Activated CD4-positive, CD25-positive, alpha-beta regulatory T cell treated with anti-CD3 and anti-CD28 coated beads, Interleukin-2, amount 50 U/mL, for 16 hours (primary cell): Measurements from ENCODE around the gene NCAPD2.

Experiments
- DNase-seq: peaks from one replicate; pipeline ENCODE4 v3.0.0-alpha.2; 2020; ENCODE audit warnings: low read depth, low spot score

NCAPD2 gene

DNA sequence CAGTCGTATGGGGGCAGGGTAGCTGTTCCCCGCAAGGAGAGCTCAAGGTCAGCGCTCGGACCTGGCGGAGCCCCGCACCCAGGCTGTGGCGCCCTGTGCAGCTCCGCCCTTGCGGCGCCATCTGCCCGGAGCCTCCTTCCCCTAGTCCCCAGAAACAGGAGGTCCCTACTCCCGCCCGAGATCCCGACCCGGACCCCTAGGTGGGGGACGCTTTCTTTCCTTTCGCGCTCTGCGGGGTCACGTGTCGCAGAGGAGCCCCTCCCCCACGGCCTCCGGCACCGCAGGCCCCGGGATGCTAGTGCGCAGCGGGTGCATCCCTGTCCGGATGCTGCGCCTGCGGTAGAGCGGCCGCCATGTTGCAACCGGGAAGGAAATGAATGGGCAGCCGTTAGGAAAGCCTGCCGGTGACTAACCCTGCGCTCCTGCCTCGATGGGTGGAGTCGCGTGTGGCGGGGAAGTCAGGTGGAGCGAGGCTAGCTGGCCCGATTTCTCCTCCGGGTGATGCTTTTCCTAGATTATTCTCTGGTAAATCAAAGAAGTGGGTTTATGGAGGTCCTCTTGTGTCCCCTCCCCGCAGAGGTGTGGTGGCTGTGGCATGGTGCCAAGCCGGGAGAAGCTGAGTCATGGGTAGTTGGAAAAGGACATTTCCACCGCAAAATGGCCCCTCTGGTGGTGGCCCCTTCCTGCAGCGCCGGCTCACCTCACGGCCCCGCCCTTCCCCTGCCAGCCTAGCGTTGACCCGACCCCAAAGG, 41.2 kb downstream of the NCAPD2 start:
- peak; percentile 48 for DNase-seq

DNA sequence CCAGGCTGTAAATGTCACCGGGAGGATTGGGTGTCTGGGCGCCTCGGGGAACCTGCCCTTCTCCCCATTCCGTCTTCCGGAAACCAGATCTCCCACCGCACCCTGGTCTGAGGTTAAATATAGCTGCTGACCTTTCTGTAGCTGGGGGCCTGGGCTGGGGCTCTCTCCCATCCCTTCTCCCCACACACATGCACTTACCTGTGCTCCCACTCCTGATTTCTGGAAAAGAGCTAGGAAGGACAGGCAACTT, 41.7 kb downstream of the NCAPD2 start:
- no peak for DNase-seq

- DNase-seq: no peak
Measured at GRCh38 chr12:6535960-6536847, 42.3 kb downstream of the NCAPD2 start.

DNA sequence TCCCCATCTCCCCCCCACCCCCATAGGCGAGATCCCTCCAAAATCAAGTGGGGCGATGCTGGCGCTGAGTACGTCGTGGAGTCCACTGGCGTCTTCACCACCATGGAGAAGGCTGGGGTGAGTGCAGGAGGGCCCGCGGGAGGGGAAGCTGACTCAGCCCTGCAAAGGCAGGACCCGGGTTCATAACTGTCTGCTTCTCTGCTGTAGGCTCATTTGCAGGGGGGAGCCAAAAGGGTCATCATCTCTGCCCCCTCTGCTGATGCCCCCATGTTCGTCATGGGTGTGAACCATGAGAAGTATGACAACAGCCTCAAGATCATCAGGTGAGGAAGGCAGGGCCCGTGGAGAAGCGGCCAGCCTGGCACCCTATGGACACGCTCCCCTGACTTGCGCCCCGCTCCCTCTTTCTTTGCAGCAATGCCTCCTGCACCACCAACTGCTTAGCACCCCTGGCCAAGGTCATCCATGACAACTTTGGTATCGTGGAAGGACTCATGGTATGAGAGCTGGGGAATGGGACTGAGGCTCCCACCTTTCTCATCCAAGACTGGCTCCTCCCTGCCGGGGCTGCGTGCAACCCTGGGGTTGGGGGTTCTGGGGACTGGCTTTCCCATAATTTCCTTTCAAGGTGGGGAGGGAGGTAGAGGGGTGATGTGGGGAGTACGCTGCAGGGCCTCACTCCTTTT, 43.1 kb downstream of the NCAPD2 start:
- no peak for DNase-seq

DNA sequence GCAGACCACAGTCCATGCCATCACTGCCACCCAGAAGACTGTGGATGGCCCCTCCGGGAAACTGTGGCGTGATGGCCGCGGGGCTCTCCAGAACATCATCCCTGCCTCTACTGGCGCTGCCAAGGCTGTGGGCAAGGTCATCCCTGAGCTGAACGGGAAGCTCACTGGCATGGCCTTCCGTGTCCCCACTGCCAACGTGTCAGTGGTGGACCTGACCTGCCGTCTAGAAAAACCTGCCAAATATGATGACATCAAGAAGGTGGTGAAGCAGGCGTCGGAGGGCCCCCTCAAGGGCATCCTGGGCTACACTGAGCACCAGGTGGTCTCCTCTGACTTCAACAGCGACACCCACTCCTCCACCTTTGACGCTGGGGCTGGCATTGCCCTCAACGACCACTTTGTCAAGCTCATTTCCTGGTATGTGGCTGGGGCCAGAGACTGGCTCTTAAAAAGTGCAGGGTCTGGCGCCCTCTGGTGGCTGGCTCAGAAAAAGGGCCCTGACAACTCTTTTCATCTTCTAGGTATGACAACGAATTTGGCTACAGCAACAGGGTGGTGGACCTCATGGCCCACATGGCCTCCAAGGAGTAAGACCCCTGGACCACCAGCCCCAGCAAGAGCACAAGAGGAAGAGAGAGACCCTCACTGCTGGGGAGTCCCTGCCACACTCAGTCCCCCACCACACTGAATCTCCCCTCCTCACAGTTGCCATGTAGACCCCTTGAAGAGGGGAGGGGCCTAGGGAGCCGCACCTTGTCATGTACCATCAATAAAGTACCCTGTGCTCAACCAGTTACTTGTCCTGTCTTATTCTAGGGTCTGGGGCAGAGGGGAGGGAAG, 43.9 kb downstream of the NCAPD2 start:
- peak; percentile 71 for DNase-seq

DNA sequence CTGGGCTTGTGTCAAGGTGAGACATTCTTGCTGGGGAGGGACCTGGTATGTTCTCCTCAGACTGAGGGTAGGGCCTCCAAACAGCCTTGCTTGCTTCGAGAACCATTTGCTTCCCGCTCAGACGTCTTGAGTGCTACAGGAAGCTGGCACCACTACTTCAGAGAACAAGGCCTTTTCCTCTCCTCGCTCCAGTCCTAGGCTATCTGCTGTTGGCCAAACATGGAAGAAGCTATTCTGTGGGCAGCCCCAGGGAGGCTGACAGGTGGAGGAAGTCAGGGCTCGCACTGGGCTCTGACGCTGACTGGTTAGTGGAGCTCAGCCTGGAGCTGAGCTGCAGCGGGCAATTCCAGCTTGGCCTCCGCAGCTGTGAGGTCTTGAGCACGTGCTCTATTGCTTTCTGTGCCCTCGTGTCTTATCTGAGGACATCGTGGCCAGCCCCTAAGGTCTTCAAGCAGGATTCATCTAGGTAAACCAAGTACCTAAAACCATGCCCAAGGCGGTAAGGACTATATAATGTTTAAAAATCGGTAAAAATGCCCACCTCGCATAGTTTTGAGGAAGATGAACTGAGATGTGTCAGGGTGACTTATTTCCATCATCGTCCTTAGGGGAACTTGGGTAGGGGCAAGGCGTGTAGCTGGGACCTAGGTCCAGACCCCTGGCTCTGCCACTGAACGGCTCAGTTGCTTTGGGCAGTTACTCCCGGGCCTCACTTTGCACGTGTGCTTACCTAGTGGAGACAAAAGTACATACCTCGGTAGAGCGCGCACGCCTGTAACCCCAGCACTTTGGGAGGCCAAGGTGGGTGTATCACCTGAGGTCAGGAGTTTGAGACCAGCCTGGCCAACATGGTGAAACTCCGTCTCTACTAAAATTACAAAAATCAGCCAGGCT, 44.8 kb downstream of the NCAPD2 start:
- no peak for DNase-seq

DNA sequence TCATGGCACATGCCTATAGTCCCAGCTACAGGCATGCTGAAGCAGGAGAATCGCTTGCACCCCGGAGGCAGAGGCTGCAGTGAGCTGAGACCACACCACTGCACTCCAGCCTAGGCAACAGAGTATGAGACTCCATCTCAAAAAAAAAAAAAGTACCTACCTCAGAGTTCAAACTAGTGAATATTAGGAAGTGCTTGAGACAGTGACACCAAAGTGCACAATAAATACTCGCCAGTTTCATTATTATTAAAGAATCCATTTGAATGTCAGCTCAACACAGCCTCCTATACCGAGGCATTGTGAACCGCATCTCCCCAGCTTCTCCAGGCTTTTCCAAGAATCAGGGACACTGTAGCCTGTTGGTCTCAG, 45.4 kb downstream of the NCAPD2 start:
- no peak for DNase-seq

- no peak for DNase-seq
Measured at GRCh38 chr12:6539707-6540134, 45.8 kb downstream of the NCAPD2 start.

GRCh38 chr12:6540181-6540877, 46.4 kb downstream of the NCAPD2 start:
- peak; percentile 31 for DNase-seq

DNA sequence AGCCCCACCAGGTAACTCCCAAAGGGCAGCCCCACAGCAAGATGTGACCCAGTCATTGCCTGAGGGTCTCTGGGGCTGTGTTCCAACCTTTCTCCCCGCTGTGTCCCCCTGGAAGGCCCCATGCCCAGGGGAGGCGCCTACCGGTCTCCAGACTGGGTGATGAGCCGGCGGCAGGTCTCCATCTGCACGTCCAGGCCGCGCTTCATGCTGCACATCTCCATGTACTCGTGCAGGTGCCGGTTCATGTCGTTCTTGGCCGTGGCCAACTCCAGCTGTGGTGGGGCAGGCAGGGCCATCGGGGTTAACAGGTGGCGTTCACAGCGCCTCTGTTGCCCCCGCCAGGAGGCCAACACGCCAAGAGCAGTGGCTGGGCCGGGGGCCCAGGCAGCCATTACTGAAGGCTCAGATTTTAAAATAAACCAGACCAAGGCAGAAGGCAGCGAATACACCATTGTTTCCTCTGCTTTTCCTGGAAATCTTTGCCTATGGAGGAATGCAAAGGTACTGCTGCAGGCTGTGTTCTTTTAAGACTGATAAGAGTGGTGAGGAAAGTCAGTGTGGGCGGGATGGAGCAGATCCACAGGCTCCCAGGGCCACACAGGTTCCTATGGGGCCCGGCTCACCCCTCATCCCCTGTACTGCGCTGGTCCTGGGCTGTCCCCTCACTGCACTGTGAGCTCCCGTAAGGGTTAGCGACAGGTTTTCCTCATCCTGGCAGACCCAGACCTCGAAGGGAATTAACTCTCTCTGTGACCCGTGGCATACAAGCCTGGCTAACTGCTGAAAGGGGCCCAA, 47.7 kb downstream of the NCAPD2 start:
- no peak for DNase-seq

DNA sequence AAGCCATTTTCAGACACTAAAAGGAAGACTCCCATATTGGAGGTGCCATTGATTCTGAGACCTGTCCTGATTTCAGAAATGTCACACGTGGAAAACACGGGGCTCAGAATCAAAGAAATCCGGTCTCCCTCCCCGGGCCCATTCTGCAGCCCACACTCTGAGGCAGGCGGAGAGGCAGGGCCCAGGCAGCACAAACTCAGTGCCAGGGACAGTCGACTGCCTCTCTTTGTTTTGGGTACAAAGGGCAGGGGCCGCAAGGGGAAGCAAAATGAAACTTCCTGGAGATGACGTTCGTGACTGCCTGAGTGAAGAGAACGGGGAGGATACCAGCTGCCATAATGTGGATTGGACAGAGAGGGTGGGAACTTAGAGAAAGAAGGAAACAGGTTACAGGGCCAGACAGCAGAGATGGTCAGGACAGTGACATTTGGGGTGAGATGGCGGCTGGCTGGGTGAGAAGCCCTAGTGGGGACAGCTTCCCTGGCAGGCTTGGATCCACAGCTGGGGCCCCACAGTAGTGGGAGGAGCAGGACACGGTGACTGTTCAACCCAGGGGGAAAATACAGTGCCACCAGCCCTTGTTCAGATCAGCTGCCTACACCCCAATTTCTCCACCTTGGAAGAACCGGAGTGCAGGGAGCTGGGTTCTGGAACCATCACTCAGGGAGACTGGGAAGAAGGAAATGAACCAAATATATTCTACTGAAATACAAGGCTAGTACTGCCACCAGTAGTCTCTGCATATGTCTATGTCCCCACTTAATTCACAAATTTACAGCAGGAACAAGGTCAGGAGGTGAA, 48.5 kb downstream of the NCAPD2 start:
- no peak for DNase-seq

GRCh38 chr12:6546016-6546415, 52.1 kb downstream of the NCAPD2 start:
- DNase-seq: no peak

GRCh38 chr12:6547566-6547965, 53.7 kb downstream of the NCAPD2 start:
- DNase-seq: no peak

DNA sequence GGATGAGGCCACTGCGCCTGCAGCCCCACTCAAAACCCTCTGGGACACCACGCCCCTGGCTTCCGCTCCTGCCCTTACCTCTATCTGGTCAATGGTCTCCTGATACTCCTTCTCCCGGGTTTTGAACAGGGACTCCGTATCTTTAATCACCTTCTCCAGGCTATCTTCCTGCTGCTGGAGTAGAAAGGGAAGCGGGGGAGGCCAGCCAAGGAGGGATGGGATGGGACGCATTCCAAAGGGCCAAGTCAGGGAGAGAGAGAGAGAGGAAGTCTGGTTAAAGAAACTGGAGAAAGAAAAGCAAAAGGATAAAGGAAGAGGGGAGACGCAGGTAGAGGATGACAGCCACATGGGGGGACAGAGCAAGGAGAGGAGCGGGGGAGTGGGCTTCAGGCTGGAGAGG, 54.1 kb downstream of the NCAPD2 start:
- DNase-seq: no peak

DNA sequence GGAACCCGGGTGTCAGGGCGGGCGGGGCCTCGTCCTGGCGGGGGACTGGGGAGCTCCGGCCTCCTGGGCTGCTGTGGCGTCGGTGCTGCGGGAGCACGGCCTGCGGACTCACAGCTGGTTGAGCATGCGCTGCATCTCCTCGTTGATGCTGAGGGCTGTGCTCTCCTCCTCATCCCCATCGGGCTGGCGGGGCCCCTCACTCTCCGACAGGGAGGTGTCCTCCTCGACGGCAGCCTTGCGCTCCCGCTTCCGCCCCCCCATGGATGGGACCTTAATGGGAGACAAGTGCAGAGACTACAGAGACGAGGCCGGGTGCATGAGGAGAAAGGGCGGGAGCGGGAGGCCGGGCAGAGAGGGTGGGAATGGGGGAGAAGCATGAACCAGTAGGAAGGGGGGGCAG, 54.7 kb downstream of the NCAPD2 start:
- DNase-seq: no peak

DNA sequence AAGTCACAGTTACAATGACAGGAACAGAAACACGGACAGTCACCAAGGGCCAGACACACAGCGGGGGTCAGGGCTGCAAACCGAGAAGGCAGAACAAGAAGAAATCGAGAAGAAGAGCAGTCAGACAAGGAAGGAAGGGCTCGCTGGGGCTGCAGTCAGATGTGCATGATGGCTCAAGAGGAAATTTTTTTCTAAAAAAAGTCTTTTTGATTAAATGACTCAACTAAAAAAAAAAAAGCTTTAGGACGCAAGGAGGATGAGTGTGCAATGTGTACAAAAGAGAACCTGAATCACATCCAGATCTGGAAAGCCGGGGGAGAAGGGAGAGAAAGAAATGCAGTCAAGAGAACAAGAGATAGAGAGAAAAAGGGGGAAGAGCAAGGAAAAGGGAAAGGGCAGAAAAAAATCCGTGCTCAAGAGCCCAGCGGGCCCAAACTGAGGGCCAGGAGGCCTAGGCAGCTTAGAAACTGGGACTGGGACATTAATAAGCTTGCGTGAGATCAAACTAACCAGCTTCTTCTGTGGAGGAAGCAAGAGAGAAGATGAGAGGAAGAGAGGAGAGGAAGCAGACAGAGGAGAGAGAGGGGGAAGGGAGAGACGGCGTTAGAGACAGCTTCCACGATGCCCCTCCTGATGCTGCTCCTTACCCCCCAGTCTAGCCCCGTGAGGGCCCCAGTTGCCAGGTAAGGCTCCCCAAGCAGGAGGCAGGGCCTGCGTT, 55.2 kb downstream of the NCAPD2 start:
- DNase-seq: no peak

DNA sequence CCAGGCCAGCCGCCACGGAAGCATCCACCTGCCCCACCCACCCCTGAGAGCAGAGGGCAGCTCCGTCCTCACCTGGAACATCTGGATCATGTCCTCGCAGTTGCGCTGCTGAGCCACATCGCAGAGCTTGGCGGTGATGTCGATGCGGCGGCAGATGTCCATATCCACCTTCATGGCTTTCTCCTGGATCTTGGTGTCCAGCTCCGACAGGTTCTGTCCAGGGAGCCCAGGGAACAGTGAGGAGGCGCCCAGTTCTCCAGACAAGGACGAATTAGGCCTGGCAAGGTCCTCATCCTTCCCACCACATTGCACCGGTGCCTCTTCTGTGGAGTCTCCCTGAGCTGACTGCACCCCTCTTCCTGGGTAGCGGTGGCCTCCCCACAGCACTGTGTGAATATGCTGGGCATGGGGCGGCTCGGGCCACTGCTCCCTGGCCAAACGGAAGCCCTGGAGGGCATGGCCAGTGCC, 55.8 kb downstream of the NCAPD2 start:
- DNase-seq: no peak
